ENCODE data around the gene BHLHE40. TPM values are rescaled to one million over a fixed set of nuclear protein-coding genes. Genes with fewer than 3 reads are reported as not detected.

The BHLHE40 gene
- total and polyA plus RNA-seq, 10 of the 15 experiments (the other 5 are each of a cell fraction or from before 2014, with no cell fraction given): 25.2 to 106 (median 51.4) TPM

DNA sequence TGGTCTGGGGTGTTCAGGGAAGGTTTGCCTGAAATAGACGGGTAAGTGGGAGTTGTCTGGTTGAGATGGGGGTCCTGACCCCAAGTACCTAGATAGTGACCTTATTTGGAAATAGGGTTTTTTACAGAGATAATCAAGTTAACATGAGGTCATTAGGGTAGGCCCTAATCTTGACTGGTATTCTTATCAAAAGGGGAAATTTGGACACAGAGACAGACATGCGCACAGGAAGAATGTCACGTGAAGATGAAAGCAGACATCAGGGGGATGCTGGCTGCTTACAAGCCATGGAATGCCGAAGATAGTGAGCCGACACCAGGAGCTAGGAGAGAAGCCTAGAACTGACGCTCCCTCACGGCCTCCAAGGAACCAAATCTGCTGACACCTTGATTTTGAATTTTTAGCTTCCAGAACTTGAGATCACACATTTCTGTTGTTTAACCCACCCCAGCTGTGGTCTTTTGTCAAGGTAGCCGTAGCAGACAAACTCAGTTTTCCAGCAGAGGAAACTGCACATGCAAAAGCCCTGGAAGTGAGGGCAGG, 17.1 kb downstream of the BHLHE40 start:
- Histone ChIP-seq H4K20me1 (ENCODE audit: control insufficient read depth, insufficient read depth) (no peaks in the 10 kb centered on the region), H3K9ac (ENCODE audit: control insufficient read depth, insufficient read depth, low read length) (no peak overlapping the region), H3K79me2 (ENCODE audit: control insufficient read depth, insufficient read depth, low read length) (no peaks in the 10 kb centered on the region), H3K9me3 (replicated peaks; ENCODE audit: control insufficient read depth, insufficient read depth, low read length) (no peaks in the 10 kb centered on the region), H3K36me3 (ENCODE audit: control insufficient read depth in 2 of 2, insufficient read depth in 2 of 2, low read length in 1 of 2) (no peaks in the 10 kb centered on the region), H3K4me1 (ENCODE audit: control insufficient read depth, insufficient read depth, low read length) (peaks cover 10% of the 10 kb centered on the region), H3K27ac (ENCODE audit: control insufficient read depth, insufficient read depth) (no peak overlapping the region), H3K27me3 (replicated peaks in 1 of 2; ENCODE audit: control insufficient read depth in 2 of 2, insufficient read depth in 2 of 2, low read length in 1 of 2) (no peaks in the 10 kb centered on the region), H3K4me2 (ENCODE audit: control insufficient read depth, insufficient read depth) (no peak overlapping the region), H2AFZ (ENCODE audit: control insufficient read depth, low read depth, low read length) (no peak overlapping the region), H3K4me3 (no peak overlapping the region)
- ChIA-PET CTCF (interaction anchor here (1.1 to 23.1 kb wide), 2 partner anchors 14 to 16 kb away, joined by 3 to 330 read pairs; partner anchors contain the start of gene BHLHE40), SMC1A (ENCODE audit: uncharacterized antibody, unreplicated experiment) (interaction anchor here (0.9 to 5.6 kb wide), 4 partner anchors 10 to 68 kb away, joined by 3 to 66 read pairs (median 4); no protein-coding TSS in a partner anchor), RAD21 (ENCODE audit: unreplicated experiment) (interaction anchor here (1.0 to 1.3 kb wide), 2 partner anchors 8 to 27 kb away, joined by 3 to 4 read pairs; no protein-coding TSS in a partner anchor), POLR2A (interaction anchor here (1.5 to 5.3 kb wide), 2 partner anchors 16 to 20 kb away, joined by 5 to 34 read pairs; no protein-coding TSS in a partner anchor)
- 84% methylated on average over 8 of the region's 8 CpGs for WGBS (ENCODE audit: insufficient coverage, insufficient replicate concordance, low lambda C conversion rate, missing lambda C conversion rate)
- TF ChIP-seq BHLHE40 (IDR thresholded peaks at IDR 0.05; ENCODE audit: borderline replicate concordance in 1 of 2, low read depth in 2 of 2, low read length in 1 of 2): peak in 1 of 2 experiments; percentile 28; a peak in 2 of 4 replicates
- no peak for TF ChIP-seq NR2C1 (IDR thresholded peaks at IDR 0.05)
- no TSS peak for BruUV-seq (replicated peaks)
- ATAC-seq (no peak), DNase-seq (ENCODE audit: low read depth, low spot score) (no peak), FAIRE-seq (no peak)
- in situ Hi-C loops (cut with MboI) (no loop called here), intact Hi-C loops (cut with micrococcal nuclease; ENCODE audit: unreplicated experiment) (no loop called here)

DNA sequence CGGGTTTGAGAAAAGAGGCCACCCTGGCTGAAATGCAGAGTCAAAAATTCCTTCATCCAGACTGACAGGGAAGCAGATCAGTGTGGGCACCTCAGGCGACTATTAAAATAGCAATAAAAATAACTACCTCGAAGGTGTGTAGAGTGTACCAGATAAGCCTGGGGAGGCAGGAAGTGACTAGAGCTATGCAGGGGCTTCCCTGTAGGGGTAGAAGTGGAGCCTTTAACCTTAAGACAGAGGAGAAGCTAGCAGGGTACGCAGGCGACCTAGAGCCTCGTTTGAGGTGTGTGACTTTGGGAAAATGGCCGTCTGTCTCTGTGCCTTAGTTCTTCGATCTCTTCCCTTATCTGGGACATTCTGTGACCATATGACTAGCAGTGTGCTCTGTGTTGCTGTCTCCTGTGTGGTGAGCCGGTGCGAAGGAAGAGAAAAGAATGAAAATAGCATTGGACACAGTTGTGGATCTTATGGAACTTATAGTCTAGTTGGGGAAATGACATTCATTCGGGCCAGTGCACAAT, 17.6 kb downstream of the BHLHE40 start:
- in situ Hi-C loops (cut with MboI): no loop called here
- ChIA-PET SMC1A (ENCODE audit: uncharacterized antibody, unreplicated experiment) (interaction anchor here (0.9 to 5.6 kb wide), 4 partner anchors 10 to 69 kb away, joined by 3 to 66 read pairs (median 4); no protein-coding TSS in a partner anchor), POLR2A (interaction anchor here (1.4 to 5.3 kb wide), 3 partner anchors 13 to 20 kb away, joined by 5 to 34 read pairs (median 6); no protein-coding TSS in a partner anchor), RAD21 (ENCODE audit: unreplicated experiment) (interaction anchor here (0.6 to 1.3 kb wide), 3 partner anchors 8 to 57 kb away, joined by 3 to 4 read pairs (median 3); no protein-coding TSS in a partner anchor), CTCF (interaction anchor here (1.1 to 23.1 kb wide), 2 partner anchors 15 to 16 kb away, joined by 3 to 330 read pairs; partner anchors contain the start of gene BHLHE40)
- Histone ChIP-seq H3K79me2 (ENCODE audit: control insufficient read depth, insufficient read depth, low read length) (no peaks in the 10 kb centered on the region), H3K4me1 (ENCODE audit: control insufficient read depth, insufficient read depth, low read length) (peaks cover 10% of the 10 kb centered on the region), H3K27me3 (replicated peaks in 1 of 2; ENCODE audit: control insufficient read depth in 2 of 2, insufficient read depth in 2 of 2, low read length in 1 of 2) (no peaks in the 10 kb centered on the region), H4K20me1 (ENCODE audit: control insufficient read depth, insufficient read depth) (no peaks in the 10 kb centered on the region), H3K4me2 (ENCODE audit: control insufficient read depth, insufficient read depth) (no peak overlapping the region), H3K36me3 (ENCODE audit: control insufficient read depth in 2 of 2, insufficient read depth in 2 of 2, low read length in 1 of 2) (no peaks in the 10 kb centered on the region), H3K27ac (ENCODE audit: control insufficient read depth, insufficient read depth) (no peak overlapping the region), H3K9ac (ENCODE audit: control insufficient read depth, insufficient read depth, low read length) (no peak overlapping the region), H3K9me3 (replicated peaks; ENCODE audit: control insufficient read depth, insufficient read depth, low read length) (no peaks in the 10 kb centered on the region), H3K4me3 (no peak overlapping the region), H2AFZ (ENCODE audit: control insufficient read depth, low read depth, low read length) (no peak overlapping the region)
- intact Hi-C loops (cut with micrococcal nuclease; ENCODE audit: unreplicated experiment): no loop called here
- BruUV-seq (replicated peaks): no TSS peak
- DNase-seq (ENCODE audit: low read depth, low spot score) (no peak), FAIRE-seq (no peak), ATAC-seq (peak; percentile 45)
- 64% methylated on average over 11 of the region's 11 CpGs for WGBS (ENCODE audit: insufficient coverage, insufficient replicate concordance, low lambda C conversion rate, missing lambda C conversion rate)
- TF ChIP-seq, protein P1, sequence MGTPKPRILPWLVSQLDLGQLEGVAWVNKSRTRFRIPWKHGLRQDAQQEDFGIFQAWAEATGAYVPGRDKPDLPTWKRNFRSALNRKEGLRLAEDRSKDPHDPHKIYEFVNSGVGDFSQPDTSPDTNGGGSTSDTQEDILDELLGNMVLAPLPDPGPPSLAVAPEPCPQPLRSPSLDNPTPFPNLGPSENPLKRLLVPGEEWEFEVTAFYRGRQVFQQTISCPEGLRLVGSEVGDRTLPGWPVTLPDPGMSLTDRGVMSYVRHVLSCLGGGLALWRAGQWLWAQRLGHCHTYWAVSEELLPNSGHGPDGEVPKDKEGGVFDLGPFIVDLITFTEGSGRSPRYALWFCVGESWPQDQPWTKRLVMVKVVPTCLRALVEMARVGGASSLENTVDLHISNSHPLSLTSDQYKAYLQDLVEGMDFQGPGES (IDR thresholded peaks at IDR 0.05): no peak
- no peak for TF ChIP-seq DPF2 (IDR thresholded peaks at IDR 0.05)
- no peak for TF ChIP-seq SREBF1 (IDR thresholded peaks at IDR 0.05; ENCODE audit: low read length)
- no peak for TF ChIP-seq FOXK2 (IDR thresholded peaks at IDR 0.05)
- no peak for TF ChIP-seq TARDBP (IDR thresholded peaks at IDR 0.05; ENCODE audit: borderline replicate concordance)
- no peak for TF ChIP-seq RAD21 (IDR thresholded peaks at IDR 0.05; ENCODE audit: insufficient read depth, low read depth, low read length)
- no peak for TF ChIP-seq SREBF2 (IDR thresholded peaks at IDR 0.05; ENCODE audit: low read length)
- no peak for TF ChIP-seq KLF5 (IDR thresholded peaks at IDR 0.05; ENCODE audit: partially characterized antibody)
- TF ChIP-seq KDM1A (IDR thresholded peaks at IDR 0.05; ENCODE audit: borderline replicate concordance): no peak
- TF ChIP-seq CHD4 (IDR thresholded peaks at IDR 0.05): no peak
- TF ChIP-seq TAF1 (IDR thresholded peaks at IDR 0.05; ENCODE audit: borderline replicate concordance, low read depth, low read length): no peak
- TF ChIP-seq PML (IDR thresholded peaks at IDR 0.05; ENCODE audit: low read length): no peak
- TF ChIP-seq POLR2AphosphoS2 (IDR thresholded peaks at IDR 0.05; ENCODE audit: low read depth, low read length): no peak
- no peak for TF ChIP-seq TBL1XR1 (IDR thresholded peaks at IDR 0.05; ENCODE audit: low read depth, low read length)
- no peak for TF ChIP-seq MTA3 (IDR thresholded peaks at IDR 0.05; ENCODE audit: borderline replicate concordance, low read length)
- no peak for TF ChIP-seq EP300 (IDR thresholded peaks at IDR 0.05; ENCODE audit: borderline replicate concordance in 1 of 2, control insufficient read depth in 1 of 2, low read depth in 2 of 2, low read length in 2 of 2)

All from GM12878 (cell line).